ENCODE measurements around the gene WDR37.

The WDR37 gene

GRCh38 chr10:1078668-1079067, 22.5 kb downstream of the WDR37 start:
- DNase-seq = no peak

DNA sequence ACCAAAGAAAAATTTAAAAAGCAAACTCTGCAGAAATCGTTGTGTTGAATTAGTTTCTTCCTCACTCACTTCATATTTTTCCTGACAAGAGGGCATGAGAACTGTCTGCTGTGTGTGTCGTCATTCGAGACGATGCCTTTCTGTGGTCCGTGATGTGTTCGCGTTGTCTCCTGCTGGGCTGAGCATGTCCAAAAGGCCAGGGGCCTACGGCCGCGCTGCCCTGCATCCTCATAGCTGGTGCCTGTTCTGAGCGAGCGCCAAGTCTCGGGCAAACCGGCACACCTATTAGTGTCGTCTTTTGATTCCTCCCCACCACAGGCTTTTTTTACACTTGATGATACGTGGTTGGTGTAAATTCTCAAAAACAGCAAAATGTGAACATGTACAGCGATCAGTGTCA, 27.4 kb downstream of the WDR37 start:
- DNase-seq = no peak

GRCh38 chr10:1084011-1084950, 28.1 kb downstream of the WDR37 start:
- no peak for DNase-seq

GRCh38 chr10:1085258-1085657, 29.1 kb downstream of the WDR37 start:
- DNase-seq = no peak

DNA sequence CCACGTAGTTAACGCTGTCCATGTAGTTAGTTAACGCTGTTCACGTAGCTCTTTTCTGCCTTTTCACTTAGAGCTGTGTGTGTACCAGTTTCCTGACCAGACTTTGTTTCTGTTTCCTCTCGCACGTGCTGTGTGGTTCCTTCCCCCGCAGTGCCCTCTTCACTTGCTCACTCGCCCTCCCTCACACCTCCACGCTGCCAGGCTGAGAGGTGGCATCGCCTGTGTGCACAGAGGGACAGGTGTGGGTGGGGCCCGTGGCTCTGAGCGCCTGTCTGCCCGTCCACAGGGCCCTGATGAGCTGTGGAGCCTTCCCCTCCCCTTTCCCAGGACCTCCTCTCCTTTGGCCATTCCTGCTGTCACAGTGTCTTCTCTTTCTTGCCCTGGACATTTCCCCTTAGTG, 30.6 kb downstream of the WDR37 start:
- no peak for DNase-seq

DNA sequence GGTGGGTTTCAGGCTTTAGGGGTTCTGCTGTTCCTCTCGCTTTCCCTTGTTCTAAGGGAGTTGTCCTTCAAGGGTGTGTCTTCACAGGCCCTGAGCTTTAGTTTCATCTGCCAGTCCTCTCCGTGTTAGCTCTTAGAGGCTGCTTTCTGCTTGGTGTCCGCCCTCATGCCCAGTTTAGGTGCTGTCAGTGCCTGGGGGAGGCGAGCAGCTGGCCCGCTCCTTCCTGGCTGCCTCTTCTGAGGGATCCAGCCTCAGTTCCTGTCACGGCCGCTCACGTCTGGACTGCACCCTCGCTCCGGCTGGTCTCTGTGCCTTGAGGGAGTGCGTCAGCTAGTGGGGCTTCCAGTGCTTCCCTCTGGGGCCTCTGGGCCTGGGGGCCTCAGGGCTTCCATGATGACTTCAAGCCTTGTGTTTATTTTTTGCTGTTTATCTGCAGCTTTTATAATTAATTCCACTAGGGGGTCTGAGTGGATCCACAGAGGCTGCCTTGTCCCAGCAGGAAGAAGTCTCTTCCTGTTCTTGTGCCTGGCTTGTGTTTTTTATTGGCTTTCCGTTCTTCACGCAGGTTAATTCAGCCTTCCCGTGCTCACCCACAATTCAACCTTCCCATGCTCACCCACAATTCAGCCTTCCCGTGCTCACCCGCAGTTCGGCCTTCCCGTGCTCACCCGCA, 33.0 kb downstream of the WDR37 start:
- DNase-seq = no peak

DNA sequence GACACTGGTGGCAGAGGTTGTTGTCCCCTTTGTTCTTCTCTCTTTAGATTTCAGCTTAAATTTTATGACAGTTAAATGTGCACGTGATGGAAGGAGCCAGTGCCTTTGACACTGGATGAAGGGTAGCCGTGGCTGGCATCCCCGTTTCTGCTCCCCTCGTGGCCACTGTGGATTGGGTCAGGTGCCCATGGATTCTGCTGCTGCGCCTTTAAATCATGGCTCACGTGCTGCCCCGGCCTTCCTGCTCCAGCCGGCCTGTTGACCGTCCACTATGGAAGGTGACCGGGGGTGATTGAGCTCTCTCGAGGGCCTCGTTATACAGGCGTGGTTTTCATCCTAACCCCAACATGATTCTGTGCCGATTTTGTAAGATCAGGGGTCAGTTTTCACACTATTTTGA, 34.5 kb downstream of the WDR37 start:
- DNase-seq = no peak

DNA sequence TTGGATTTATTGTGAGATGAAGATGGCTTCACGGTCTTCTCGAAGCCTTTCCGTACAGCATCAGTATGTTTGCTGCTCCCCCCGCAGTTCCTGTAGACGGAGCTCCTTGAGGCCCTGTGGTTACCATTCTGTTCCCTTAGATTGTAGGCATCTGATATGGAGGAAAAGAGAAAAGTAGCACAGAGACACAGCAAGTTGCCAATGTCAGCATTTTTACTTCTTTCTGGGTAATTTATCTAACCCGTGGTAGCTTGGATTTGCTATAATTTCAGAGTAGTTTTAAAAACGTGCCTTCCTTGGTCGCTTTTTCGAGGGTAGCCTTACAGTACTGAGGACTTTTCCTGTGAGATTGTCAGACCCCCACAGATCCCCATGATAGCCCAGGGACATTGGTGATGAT, 37.5 kb downstream of the WDR37 start:
- DNase-seq = no peak

GRCh38 chr10:1094112-1095057, 38.2 kb downstream of the WDR37 start:
- no peak for DNase-seq

DNA sequence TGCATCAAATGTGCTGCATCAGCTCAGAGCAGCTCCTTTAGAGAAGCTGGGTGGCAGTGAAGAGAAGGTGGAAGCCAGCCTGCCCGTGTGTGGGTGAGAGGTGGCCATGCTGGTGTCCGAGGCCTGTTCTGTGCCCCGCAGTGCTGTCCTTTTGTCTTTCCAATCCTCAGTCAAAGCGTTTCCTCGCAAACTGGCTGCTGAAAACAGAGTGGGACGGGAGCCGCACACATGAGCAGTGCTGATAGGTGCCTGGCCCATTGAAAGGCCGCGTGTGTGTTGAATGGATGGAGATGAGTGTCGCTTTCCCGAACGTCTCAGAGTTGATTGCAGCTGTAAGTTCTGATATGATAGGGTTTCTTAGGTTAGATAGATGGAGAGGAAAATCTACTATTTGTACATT, 39.3 kb downstream of the WDR37 start:
- no peak for DNase-seq

DNA sequence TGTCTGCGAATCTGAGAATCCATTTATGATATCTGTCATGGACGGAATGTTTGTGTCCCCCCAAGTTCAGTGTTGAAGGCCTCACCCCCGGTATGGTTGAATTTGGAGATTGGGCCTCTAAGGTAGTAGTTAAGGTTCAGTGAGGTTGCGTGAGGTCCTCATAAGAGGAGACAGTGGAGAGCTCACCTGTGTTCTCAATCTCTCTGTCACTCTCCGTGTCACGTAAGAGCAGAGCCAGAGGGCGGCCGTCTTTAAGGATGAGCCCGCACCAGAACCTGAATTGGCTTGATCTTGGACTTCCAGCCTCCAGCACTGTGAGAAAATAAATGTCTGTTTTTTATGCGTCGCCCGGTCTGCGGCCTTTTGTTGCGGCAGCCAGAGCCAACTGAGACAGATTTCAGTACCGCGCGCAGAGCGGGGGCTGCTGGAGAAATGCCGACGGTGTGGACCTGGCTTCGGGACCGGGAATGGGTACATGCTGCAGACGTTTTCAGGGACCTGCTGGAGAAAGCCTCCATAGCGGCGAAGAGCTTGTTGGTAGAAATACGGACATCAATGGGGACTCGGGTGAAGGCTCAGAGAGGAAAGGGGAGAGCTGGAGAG, 40.2 kb downstream of the WDR37 start:
- DNase-seq = no peak

GRCh38 chr10:1097436-1097835, 41.3 kb downstream of the WDR37 start:
- DNase-seq = no peak

- DNase-seq = no peak
Measured at GRCh38 chr10:1100143-1100542, 44.0 kb downstream of the WDR37 start.

- DNase-seq = peak; percentile 21
Measured at GRCh38 chr10:1100691-1101368, 44.6 kb downstream of the WDR37 start.

- DNase-seq = no peak
Measured at GRCh38 chr10:1101946-1102345, 45.8 kb downstream of the WDR37 start.

DNA sequence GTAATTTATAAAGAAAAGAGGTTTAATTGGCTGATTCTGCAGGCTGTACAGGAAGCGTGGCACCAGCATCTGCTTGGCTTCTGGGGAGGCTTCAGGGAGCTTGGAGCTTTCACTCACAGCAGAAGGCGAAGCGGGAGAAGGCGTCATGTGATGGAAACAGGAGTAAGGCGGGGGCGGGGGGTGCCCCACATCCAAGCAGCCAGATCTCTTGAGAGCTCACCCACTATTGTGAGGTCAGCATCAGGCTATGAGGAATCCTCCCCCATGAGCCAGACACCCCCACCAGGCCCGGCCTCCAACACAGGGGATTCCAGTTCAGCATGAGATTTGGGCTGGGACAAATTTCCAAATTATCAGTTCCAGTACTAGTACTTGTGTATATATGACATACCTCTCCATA, 46.2 kb downstream of the WDR37 start:
- DNase-seq = no peak

GRCh38 chr10:1102831-1103230, 46.6 kb downstream of the WDR37 start:
- DNase-seq = no peak

DNA sequence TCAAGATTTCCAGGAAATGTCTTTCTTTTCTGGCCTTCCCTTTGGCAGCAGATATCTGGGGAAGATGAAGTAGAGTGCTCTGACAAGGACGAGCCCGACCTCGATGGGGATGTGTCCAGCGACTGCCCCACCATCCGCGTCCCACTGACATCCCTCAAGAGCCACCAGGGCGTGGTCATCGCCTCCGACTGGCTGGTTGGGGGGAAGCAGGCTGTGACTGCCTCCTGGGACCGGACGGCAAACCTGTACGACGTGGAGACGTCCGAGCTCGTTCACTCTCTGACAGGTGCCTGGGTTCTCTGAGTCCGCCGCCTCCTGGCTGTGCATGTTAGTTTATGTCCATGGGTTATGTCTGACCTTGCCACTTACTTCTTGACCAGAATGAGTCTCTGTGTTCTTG, 47.4 kb downstream of the WDR37 start:
- no peak for DNase-seq

- no peak for DNase-seq
Measured at GRCh38 chr10:1104971-1105370, 48.8 kb downstream of the WDR37 start.

DNA sequence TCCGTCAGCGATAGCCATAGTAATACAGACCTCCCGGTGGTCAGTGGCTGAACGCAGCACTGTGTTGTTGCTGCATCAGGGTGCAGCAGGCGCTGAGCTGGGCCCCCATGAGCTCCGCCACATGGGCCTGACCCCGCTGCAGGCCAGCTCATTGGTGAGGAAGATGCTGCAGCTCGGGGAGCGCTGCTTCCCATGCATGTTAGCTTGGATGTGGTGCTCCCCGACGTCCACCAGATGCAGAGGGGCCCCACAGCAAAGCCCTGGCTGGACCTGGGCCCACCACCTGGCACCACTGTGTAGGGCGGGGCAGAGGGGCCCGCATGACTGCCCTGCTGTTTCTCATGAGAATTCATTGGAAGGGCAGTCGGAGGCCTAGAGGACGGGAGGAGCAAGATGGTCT, 50.8 kb downstream of the WDR37 start:
- DNase-seq = no peak

DNA sequence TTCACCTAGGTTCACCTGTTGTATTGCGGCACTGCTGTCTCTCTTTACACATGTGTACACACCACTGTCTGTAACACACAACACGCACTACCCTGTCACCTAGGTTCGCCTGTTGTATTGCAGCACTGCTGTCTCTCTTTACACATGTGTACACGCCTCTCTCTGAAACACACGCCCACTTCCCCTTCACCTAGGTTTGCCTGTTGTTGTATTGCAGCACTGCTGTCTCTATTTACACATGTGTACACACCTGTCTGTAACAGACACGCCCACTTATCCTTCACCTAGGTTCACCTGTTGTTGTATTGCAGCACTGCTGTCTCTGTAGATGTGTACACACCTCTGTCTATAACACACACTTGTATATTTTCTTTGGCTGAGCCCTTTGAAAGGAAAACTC, 51.5 kb downstream of the WDR37 start:
- no peak for DNase-seq

Measured in NCI-H1694 treated with DMSO at 0.1 percent for 48 hours (cell line).